Suppressor macrophage treated with lipopolysaccharide for 1 hour (primary cell): ENCODE measurements around the gene SIT1.

Experiments
- DNase-seq, 3 donors: peaks; one replicate each; pipeline ENCODE4 v3.0.0-alpha.2; 2020 to 2022

The SIT1 gene

GRCh38 chr9:35650341-35651158 lies at the start of gene SIT1:
SIT1 (minus strand) TSS chr9:35650931; CDS start chr9:35650853, 78 bp downstream.
- no peak for DNase-seq

DNA sequence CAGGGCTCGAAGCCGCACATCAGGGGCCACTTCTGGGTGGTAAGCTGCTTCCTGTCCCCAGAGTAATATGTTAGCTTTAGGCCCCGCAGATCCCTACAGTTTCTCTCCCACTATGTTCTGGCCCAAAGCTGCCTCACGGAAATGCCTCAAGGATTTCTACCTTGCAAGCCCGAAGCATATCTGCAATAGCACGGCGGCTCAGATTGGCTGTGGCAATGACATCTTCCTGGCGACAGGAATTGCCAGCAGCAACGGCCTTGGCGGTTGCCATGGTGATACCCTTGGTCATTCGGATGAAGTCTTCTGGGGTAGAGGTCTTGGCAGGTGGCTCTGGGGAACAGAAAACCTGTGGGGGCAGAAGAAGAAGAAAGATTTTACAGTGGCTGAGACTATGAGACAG lies 49.3 kb upstream of the SIT1 start:
- DNase-seq = no peak

- no peak for DNase-seq
Measured at GRCh38 chr9:35698231-35698630, 47.5 kb upstream of the SIT1 start.

DNA sequence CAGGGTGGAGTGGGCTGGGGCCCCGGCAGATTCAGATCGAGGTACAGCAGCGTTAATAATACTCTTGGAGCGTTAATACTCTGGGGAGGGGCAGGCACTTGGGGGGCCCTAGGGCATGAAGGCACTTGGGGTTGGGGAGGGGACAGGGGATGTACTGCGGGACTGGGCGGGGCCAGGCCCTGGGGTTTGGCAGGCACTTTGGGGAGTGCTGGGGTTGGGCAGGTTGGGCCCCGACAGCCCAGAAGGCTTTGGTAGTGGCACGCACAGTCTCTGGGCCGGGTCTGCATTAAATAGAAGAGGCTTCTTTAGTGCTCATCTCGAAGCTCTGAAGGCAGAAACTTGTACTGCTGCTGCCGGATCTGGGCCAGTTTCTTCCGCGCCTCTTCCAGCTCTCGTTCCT lies 46.8 kb upstream of the SIT1 start:
- no peak for DNase-seq

GRCh38 chr9:35696520-35697215 lies 45.9 kb upstream of the SIT1 start:
- peak; percentile 55 to 60 (median 55) for DNase-seq

- no peak for DNase-seq
Measured at GRCh38 chr9:35695943-35696401, 45.2 kb upstream of the SIT1 start.

GRCh38 chr9:35691757-35692301 lies 41.1 kb upstream of the SIT1 start:
- DNase-seq = no peak

- peak; percentile 33 to 52 (median 43) for DNase-seq
Measured at GRCh38 chr9:35691334-35691650, 40.6 kb upstream of the SIT1 start.

GRCh38 chr9:35690614-35691333 lies 40.0 kb upstream of the SIT1 start:
- peak; percentile 41 to 67 (median 47) for DNase-seq

- no peak for DNase-seq
Measured at GRCh38 chr9:35690294-35690613, 39.5 kb upstream of the SIT1 start.

DNA sequence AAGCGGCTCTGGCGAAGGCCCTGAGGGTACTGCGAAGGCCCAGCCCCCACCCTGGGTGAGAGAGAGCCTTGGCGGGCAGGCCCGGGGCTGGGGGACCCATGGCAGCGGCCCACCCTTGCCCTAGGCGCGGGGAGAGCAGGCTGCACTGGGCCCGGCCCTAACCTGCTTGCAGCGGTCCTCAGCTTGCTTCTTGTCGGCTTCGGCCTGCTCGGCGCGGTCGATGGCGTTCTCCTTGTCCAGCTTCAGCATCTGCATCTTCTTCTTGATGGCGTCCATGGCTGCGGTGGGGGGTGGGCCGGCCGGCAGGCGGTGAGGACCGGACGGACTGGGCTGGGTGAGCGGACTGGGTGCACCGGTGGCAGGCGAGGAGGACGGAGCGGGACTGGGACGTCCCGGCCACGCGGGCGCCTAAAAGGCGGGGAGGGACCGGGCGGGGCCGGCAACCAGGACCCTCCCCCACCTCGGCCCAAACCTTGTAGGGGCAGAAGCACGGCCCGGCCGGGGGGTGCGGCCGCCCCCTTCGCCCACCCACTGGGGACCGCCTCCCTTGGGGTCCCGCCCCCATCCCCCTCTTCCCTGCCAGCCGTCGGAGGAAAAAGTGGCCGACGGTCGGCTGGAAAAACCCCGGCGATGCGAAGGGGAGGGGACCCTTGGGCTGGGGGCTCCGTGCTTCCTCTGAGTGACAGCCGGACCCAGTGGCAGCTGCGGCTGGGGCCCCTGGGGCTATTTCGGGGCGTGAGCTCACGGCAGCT lies 39.0 kb upstream of the SIT1 start, which contains the start of gene TPM2:
Gene TPM2, minus strand, starts transcription at position 384 of the 752 bp plus-strand sequence. Its CDS starts 108 bp downstream, at position 276.
- DNase-seq = no peak

DNA sequence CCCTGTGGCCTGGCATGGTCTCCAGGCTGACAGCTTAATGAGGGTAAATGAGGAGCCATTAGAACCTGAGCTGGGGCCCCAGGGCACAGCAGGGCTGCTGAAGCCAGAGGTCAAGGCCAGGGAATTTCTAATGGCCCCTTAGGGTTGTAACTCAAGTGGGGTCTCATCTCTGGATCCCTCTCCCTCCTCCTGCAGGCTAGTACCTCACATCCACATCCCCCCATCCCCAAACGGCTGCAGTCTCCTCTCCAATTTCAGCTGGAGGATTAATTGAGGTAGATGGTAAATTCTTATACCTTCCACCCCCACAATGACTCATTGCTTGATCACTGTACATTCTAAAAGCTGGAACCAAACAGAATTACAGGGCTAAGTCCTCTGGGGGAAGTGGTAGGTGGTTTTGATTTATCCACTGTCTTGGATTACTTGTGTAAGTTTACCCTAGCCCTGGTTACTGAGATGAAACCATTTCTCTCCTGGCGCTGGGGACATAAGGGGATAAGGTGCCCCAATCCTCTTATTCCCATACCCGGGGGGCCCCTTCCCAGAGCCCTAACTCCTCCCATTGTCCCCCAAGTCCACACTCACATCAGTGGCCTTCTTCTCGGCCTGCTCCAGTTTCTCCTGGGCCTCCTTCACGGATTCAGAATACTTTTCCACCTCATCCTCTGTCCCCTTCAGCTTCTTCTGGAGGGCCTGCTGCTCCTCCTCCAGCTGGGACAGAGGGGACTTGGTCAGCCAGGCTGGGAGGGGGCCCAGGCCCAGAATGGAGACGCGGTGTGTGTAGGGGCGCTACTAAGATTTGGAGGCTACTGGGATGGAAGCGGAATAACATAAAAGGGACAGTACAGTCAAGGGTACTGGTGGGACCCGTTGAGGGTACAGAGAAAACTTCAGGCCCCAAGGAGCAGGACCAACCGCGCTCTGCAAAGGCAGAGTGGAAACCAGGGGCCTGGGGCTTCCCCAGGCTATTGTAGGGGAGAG lies 38.1 kb upstream of the SIT1 start:
- peak; percentile 64 to 79 (median 72) for DNase-seq

- no peak for DNase-seq
Measured at GRCh38 chr9:35687972-35688557, 37.3 kb upstream of the SIT1 start.

DNA sequence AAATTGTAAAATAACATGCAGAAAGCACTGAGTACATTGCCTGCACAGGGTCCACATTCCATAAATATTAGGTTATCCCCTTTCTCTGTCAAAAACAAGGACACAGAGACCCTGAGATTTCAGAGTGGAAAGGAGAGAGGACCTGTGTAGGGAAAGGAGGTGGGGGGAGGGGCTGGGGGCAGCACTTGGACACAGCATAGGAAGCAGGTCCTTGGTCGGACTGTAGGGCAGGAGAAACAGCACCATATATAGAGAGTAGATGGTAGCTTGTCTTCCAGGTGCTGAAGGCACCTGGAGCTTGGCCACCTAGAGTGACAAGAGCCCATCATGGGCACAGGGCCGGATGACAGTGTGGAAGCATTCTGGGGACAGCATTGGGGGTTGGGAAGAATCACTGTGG lies 36.6 kb upstream of the SIT1 start:
- no peak for DNase-seq

- no peak for DNase-seq
Measured at GRCh38 chr9:35686222-35687203, 35.8 kb upstream of the SIT1 start.

DNA sequence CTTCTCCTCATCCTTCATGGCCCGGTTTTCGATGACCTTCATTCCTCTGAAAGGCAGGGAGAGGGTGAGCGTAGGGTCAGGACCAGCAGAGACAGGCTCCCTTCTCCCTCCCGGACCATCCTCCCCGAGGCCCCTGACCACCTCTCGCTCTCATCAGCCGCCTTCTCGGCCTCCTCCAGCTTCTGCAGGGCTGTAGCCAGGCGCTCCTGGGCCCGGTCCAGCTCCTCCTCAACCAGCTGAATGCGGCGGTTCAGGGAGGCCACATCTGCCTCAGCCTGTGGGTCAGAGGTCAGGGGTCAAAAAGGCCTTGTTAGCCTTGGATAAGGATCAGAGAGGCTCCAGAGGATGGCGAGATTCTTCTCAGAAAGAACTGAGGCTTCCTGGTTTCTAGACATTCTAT lies 34.8 kb upstream of the SIT1 start:
- DNase-seq = no peak

GRCh38 chr9:35684921-35685320 lies 34.2 kb upstream of the SIT1 start:
- DNase-seq = no peak

GRCh38 chr9:35683323-35683722 lies 32.6 kb upstream of the SIT1 start:
- DNase-seq = no peak

- DNase-seq = no peak
Measured at GRCh38 chr9:35682520-35683315, 32.0 kb upstream of the SIT1 start.
